Measurements from ENCODE around the gene EPYC. TPM values are rescaled to one million over a fixed set of nuclear protein-coding genes. Genes with fewer than 3 reads are reported as not detected.

Gene EPYC
- total and polyA plus RNA-seq, 2 of the 4 experiments (the other 2 are of a cell fraction): not detected

GRCh38 chr12:90979951-90980350, 24.8 kb downstream of the EPYC start:
- no peak for TF ChIP-seq NFE2L2 (IDR thresholded peaks at IDR 0.05; ENCODE audit: low read depth, low read length)
- no peak for TF ChIP-seq SMC3 (IDR thresholded peaks at IDR 0.05; ENCODE audit: low read depth, low read length)
- TF ChIP-seq MAFK (IDR thresholded peaks at IDR 0.05; ENCODE audit: low read depth, low read length): no peak
- no peak for TF ChIP-seq RFX5 (IDR thresholded peaks at IDR 0.05; ENCODE audit: low read depth, low read length)
- no peak for TF ChIP-seq MXI1 (IDR thresholded peaks at IDR 0.05; ENCODE audit: borderline replicate concordance, low read depth, low read length)
- TF ChIP-seq RAD21 (IDR thresholded peaks at IDR 0.05; ENCODE audit: low read length): no peak
- TF ChIP-seq CEBPB (IDR thresholded peaks at IDR 0.05; ENCODE audit: low read depth, low read length): no peak
- TF ChIP-seq USF2 (IDR thresholded peaks at IDR 0.05; ENCODE audit: low read depth, low read length): no peak
- TF ChIP-seq MAZ (IDR thresholded peaks at IDR 0.05; ENCODE audit: borderline replicate concordance, low read depth, low read length): no peak
- no peak for TF ChIP-seq POLR2A (IDR thresholded peaks at IDR 0.05; ENCODE audit: low read depth, low read length)
- no peak for TF ChIP-seq ELK1 (IDR thresholded peaks at IDR 0.05; ENCODE audit: borderline replicate concordance, low read depth, low read length)
- no peak for TF ChIP-seq CHD1 (IDR thresholded peaks at IDR 0.05; ENCODE audit: low read depth, low read length)
- TF ChIP-seq FOS (IDR thresholded peaks at IDR 0.05; ENCODE audit: low read depth, low read length): no peak
- no peak for TF ChIP-seq RCOR1 (IDR thresholded peaks at IDR 0.05; ENCODE audit: insufficient replicate concordance, low read length)
- no peak for TF ChIP-seq BHLHE40 (IDR thresholded peaks at IDR 0.05; ENCODE audit: low read depth, low read length)
- no peak for TF ChIP-seq CTCF (conservative IDR thresholded peaks at IDR 0.05; ENCODE audit: low read depth, low read length)
- WGBS, 2 experiments (ENCODE audit: extremely low coverage in 2 of 2, insufficient read length in 1 of 2): 22% methylated on average over 1 of the region's 3 CpGs; no CpG with 5 or more reads in 1 of the 2 experiments
- dilution Hi-C loops (cut with HindIII; ENCODE audit: low sequenced_read_pairs, unreplicated experiment) (loop anchor here (25.0 kb wide), 1 partner anchor 357 kb away; no protein-coding TSS in a partner anchor), intact Hi-C loops (cut with micrococcal nuclease) (loop anchor here (2.0 kb wide), 2 partner anchors 199 to 347 kb away; no protein-coding TSS in a partner anchor), in situ Hi-C loops (cut with MboI; ENCODE audit: low sequenced_read_pairs) (loop anchor here (10.0 kb wide), 1 partner anchor 165 kb away; no protein-coding TSS in a partner anchor)
- H2AK5ac ChIP-seq (ENCODE audit: low read depth, low read length): no peak overlapping the region
- H2BK20ac ChIP-seq (ENCODE audit: low read depth, low read length): peak overlapping the region; percentile 54; the same call in 1 of the 2 replicates
- H3K27me3 ChIP-seq (ENCODE audit: control insufficient read depth, insufficient read depth, low read length): no peaks in the 10 kb centered on the region
- H2AK9ac ChIP-seq (replicated peaks; ENCODE audit: low read depth, low read length, poor library complexity): no peak overlapping the region
- H3K9me1 ChIP-seq (ENCODE audit: insufficient read depth, low read length): no peaks in the 10 kb centered on the region
- no peak overlapping the region for H3K4me3 ChIP-seq (ENCODE audit: insufficient read depth, low read depth, low read length)
- peak overlapping the region; percentile 77 for H2BK120ac ChIP-seq (ENCODE audit: low read depth, low read length)
- peak; percentile 49 for DNase-seq
- no peak overlapping the region for H3K23ac ChIP-seq (ENCODE audit: low read depth, low read length)
- H3K27ac ChIP-seq (ENCODE audit: insufficient read depth, low read length): peak overlapping the region; percentile 57; the same call in 1 of the 2 replicates
- H3K79me1 ChIP-seq (ENCODE audit: low read depth in 1 of 2, low read length in 2 of 2): no peaks in the 10 kb centered on the region
- no peaks in the 10 kb centered on the region for H4K20me1 ChIP-seq (ENCODE audit: insufficient read depth, low read length)
- H3K4me1 ChIP-seq (ENCODE audit: control insufficient read depth, insufficient read depth, low read length): peaks cover 6% of the 10 kb centered on the region
- no peak overlapping the region for H3K14ac ChIP-seq (replicated peaks; ENCODE audit: low read depth, low read length)
- H3K4me2 ChIP-seq (ENCODE audit: low read depth, low read length): no peak overlapping the region
- H3K9me3 ChIP-seq (ENCODE audit: control insufficient read depth, insufficient read depth, low read length): no peaks in the 10 kb centered on the region
- no peak overlapping the region for H2AFZ ChIP-seq (replicated peaks; ENCODE audit: low read length, poor library complexity)
- H4K91ac ChIP-seq (ENCODE audit: insufficient read depth, low read depth, low read length): peak overlapping the region; percentile 39; the same call in 1 of the 2 replicates
- ChIA-PET POLR2A (ENCODE audit: unreplicated experiment) (interaction anchor here (0.5 to 1.3 kb wide), 2 partner anchors 200 to 348 kb away, joined by 3 read pairs; no protein-coding TSS in a partner anchor), CTCF (interaction anchor here (1.3 kb wide), 1 partner anchor 376 kb away, joined by 3 read pairs; no protein-coding TSS in a partner anchor)
- H3K56ac ChIP-seq (ENCODE audit: extremely low read depth, insufficient read depth, low read length): no peak overlapping the region
- H3K36me3 ChIP-seq (ENCODE audit: control insufficient read depth, insufficient read depth, low read length): no peaks in the 10 kb centered on the region
- H2BK15ac ChIP-seq (ENCODE audit: low read depth, low read length): no peak overlapping the region
- H2BK5ac ChIP-seq (ENCODE audit: low read depth, low read length, poor library complexity, severe bottlenecking): peak overlapping the region; percentile 37
- H3K18ac ChIP-seq (ENCODE audit: low read depth, low read length): peak overlapping the region; percentile 9; the same call in 1 of the 2 replicates
- no peak overlapping the region for H3K9ac ChIP-seq (ENCODE audit: low read depth, low read length)
- peak overlapping the region in 1 of 2 experiments; percentile 29; a peak in 2 of 4 replicates for H4K8ac ChIP-seq (ENCODE audit: low read depth in 2 of 2, low read length in 2 of 2)
- no peak overlapping the region; the same call in 1 of the 2 replicates for H4K5ac ChIP-seq (ENCODE audit: low read depth, low read length)
- BruUV-seq (replicated peaks): no TSS peak
- no peak overlapping the region for H3K4ac ChIP-seq (ENCODE audit: low read depth, low read length)
- peak; percentile 44; the same call in 1 of the 2 replicates for ATAC-seq (ENCODE audit: low read depth)

All from IMR-90 (cell line).